ENCODE data around the gene DNAAF9.

The DNAAF9 gene

GRCh38 chr20:3364323-3365013 lies 43.0 kb downstream of the DNAAF9 start:
- no peak for DNase-seq

DNA sequence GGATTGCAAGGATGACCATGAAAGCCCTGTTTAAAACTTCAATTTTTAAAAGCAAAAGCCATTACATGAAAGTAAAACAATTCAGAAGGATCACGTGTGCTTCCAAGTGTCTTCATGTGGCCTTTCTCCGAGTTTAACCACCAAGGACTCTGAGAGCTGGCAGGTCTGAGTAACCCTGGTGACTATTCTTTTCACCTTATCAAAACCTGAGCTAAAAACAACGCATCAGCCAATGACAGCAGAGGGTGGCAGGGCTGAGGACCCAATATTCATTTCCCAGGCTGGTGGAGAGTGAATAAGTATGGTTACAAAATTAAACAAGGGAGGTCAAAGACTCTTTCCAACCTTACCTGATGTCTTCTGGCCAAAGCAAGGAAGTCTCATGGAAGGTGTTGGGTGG lies 46.7 kb downstream of the DNAAF9 start:
- DNase-seq = no peak

DNA sequence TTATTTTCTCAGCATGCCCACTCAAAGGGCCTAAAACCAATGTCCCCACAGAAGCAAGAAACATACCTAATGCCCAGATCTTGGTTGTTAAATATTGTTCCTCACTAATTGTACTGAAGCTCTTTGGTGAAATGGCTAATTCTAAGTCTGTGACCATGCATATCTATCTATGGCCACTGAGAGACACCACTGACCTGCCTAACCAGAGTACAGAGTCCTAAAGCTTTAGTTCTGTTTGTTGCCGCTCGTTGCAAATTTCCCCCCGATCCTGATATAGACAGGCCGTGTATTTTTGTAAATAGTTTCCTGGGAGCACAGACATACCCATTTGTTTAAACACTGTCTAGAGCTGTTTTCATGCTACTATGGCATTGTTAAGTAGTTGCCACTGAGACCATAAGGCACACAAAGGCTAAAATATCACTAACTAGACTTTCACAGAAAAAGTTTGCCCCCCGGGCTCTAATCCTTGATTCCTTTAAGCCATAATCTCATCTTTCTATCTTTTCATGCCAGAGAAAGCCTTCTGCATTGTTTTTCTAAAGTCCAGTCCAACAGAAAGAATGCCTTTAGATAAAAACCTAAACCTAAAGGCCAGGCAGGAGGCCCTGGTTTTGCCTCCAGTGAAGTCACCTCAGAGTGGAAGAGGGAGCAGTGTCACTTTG lies 48.7 kb downstream of the DNAAF9 start:
- DNase-seq = no peak
